SK-N-SH treated with all-trans-retinoic acid at 6 μM for 48 hours (cell line): ENCODE measurements around the gene FAT1.

Source experiments
- ARNTL ChIP-seq: fragments of 450-650 bp; formaldehyde crosslinking; IDR thresholded peaks from 2 replicates; pipeline ENCODE4 v1.5.0; 2020; ENCODE audit warnings: low read depth, mild to moderate bottlenecking, moderate library complexity, borderline replicate concordance
- ESRRG ChIP-seq: fragments of 250-450 bp; sonication (Bioruptor Pico); IDR thresholded peaks from 2 replicates; pipeline ENCODE4 v1.6.1; 2021; ENCODE audit warnings: mild to moderate bottlenecking
- GLIS3 ChIP-seq: fragments of 250-450 bp; sonication (Bioruptor Pico); IDR thresholded peaks from 2 replicates; pipeline ENCODE4 v1.5.0; 2020; ENCODE audit warnings: mild to moderate bottlenecking, moderate library complexity
- PPARA ChIP-seq: fragments of 250-450 bp; sonication (Bioruptor Pico); IDR thresholded peaks from 2 replicates; pipeline ENCODE4 v1.5.0; 2020; ENCODE audit warnings: mild to moderate bottlenecking, borderline replicate concordance
- ZC3H10 ChIP-seq: fragments of 250-450 bp; sonication (Bioruptor Pico); IDR thresholded peaks from 2 replicates; pipeline ENCODE4 v1.5.1; 2021; ENCODE audit warnings: mild to moderate bottlenecking, moderate library complexity
- ZFP3 ChIP-seq: fragments of 250-450 bp; sonication (Bioruptor Pico); IDR thresholded peaks from 2 replicates; pipeline ENCODE4 v1.5.0; 2020; ENCODE audit warnings: mild to moderate bottlenecking, moderate library complexity
- ZFP30 ChIP-seq: fragments of 450-650 bp; formaldehyde crosslinking; IDR thresholded peaks from 2 replicates; pipeline ENCODE4 v1.5.0; 2022; ENCODE audit warnings: mild to moderate bottlenecking, moderate library complexity
- ZNF70 ChIP-seq: fragments of 450-650 bp; formaldehyde crosslinking; IDR thresholded peaks from 2 replicates; pipeline ENCODE4 v1.5.0; 2020; ENCODE audit warnings: mild to moderate bottlenecking, moderate library complexity
- ZNF8 ChIP-seq: fragments of 450-650 bp; formaldehyde crosslinking; IDR thresholded peaks from 2 replicates; pipeline ENCODE4 v1.5.0; 2020; ENCODE audit warnings: mild to moderate bottlenecking, moderate library complexity
- TF ChIP-seq, protein P1 (sequence below): fragments of 250-450 bp; sonication (Bioruptor Pico); IDR thresholded peaks from 2 replicates; pipeline ENCODE4 v1.8.0; 2020; ENCODE audit warnings: mild to moderate bottlenecking, moderate library complexity, borderline replicate concordance
- TF ChIP-seq, protein P2 (sequence below): fragments of 250-450 bp; sonication (Bioruptor Pico); IDR thresholded peaks from 2 replicates; pipeline ENCODE4 v1.5.1; 2021; ENCODE audit warnings: mild to moderate bottlenecking, moderate library complexity
- TF ChIP-seq, protein P3 (sequence below): fragments of 250-450 bp; sonication (Bioruptor Pico); IDR thresholded peaks from 2 replicates; pipeline ENCODE4 v1.8.0; 2021; ENCODE audit warnings: low read depth, mild to moderate bottlenecking, moderate library complexity, borderline replicate concordance
- TF ChIP-seq, protein P4 (sequence below): fragments of 250-450 bp; sonication (Bioruptor Pico); IDR thresholded peaks from 2 replicates; pipeline ENCODE4 v1.5.1; 2020; ENCODE audit warnings: low read depth, mild to moderate bottlenecking, moderate library complexity

DNA sequence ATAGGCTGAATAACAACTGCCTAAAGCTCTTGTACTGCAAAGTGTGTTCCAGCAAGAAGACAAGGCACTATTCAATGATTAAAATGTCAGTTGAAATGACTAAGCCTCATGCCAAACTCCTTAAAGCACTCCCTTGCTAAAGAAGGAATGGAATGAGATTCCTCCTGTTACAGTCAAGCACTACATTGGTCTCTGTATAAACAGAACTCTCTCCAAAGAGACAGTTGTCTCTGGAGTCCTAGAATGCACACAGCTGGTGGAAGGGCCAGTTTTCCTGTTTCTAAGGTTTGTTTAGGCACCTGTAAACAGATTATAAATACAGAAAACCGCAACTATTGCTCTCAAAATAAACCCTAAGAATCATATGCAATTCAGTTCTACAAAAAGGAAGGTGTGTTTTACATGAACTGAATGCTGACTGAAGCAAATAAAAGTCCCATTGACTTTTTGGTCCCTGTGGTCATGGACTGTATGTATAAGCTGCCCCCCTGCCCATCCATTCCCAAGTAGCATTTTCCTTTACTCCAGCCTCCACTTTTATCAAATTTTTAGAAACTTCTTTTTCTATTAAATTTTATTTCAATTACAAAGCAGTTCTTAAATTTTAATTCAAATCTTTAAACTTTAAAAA lies 47.0 kb downstream of the FAT1 start:
- TF ChIP-seq PPARA (CRISPR knock-in tag): no peak
- TF ChIP-seq, protein P1, sequence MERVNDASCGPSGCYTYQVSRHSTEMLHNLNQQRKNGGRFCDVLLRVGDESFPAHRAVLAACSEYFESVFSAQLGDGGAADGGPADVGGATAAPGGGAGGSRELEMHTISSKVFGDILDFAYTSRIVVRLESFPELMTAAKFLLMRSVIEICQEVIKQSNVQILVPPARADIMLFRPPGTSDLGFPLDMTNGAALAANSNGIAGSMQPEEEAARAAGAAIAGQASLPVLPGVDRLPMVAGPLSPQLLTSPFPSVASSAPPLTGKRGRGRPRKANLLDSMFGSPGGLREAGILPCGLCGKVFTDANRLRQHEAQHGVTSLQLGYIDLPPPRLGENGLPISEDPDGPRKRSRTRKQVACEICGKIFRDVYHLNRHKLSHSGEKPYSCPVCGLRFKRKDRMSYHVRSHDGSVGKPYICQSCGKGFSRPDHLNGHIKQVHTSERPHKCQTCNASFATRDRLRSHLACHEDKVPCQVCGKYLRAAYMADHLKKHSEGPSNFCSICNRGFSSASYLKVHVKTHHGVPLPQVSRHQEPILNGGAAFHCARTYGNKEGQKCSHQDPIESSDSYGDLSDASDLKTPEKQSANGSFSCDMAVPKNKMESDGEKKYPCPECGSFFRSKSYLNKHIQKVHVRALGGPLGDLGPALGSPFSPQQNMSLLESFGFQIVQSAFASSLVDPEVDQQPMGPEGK (CRISPR knock-in tag): no peak
- TF ChIP-seq, protein P2, sequence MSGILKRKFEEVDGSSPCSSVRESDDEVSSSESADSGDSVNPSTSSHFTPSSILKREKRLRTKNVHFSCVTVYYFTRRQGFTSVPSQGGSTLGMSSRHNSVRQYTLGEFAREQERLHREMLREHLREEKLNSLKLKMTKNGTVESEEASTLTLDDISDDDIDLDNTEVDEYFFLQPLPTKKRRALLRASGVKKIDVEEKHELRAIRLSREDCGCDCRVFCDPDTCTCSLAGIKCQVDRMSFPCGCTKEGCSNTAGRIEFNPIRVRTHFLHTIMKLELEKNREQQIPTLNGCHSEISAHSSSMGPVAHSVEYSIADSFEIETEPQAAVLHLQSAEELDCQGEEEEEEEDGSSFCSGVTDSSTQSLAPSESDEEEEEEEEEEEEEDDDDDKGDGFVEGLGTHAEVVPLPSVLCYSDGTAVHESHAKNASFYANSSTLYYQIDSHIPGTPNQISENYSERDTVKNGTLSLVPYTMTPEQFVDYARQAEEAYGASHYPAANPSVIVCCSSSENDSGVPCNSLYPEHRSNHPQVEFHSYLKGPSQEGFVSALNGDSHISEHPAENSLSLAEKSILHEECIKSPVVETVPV: no peak
- TF ChIP-seq ZC3H10 (CRISPR knock-in tag): no peak
- no peak for TF ChIP-seq ZNF70 (CRISPR knock-in tag)
- TF ChIP-seq ZFP3 (CRISPR knock-in tag): no peak
- TF ChIP-seq ZNF8: no peak
- TF ChIP-seq ZFP30 (CRISPR knock-in tag): no peak
- TF ChIP-seq ARNTL: no peak
- TF ChIP-seq, protein P3, sequence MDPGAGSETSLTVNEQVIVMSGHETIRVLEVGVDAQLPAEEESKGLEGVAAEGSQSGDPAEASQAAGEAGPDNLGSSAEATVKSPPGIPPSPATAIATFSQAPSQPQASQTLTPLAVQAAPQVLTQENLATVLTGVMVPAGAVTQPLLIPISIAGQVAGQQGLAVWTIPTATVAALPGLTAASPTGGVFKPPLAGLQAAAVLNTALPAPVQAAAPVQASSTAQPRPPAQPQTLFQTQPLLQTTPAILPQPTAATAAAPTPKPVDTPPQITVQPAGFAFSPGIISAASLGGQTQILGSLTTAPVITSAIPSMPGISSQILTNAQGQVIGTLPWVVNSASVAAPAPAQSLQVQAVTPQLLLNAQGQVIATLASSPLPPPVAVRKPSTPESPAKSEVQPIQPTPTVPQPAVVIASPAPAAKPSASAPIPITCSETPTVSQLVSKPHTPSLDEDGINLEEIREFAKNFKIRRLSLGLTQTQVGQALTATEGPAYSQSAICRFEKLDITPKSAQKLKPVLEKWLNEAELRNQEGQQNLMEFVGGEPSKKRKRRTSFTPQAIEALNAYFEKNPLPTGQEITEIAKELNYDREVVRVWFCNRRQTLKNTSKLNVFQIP: no peak
- no peak for TF ChIP-seq ESRRG (CRISPR knock-in tag)
- TF ChIP-seq, protein P4, sequence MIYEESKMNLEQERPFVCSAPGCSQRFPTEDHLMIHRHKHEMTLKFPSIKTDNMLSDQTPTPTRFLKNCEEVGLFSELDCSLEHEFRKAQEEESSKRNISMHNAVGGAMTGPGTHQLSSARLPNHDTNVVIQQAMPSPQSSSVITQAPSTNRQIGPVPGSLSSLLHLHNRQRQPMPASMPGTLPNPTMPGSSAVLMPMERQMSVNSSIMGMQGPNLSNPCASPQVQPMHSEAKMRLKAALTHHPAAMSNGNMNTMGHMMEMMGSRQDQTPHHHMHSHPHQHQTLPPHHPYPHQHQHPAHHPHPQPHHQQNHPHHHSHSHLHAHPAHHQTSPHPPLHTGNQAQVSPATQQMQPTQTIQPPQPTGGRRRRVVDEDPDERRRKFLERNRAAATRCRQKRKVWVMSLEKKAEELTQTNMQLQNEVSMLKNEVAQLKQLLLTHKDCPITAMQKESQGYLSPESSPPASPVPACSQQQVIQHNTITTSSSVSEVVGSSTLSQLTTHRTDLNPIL: no peak
- no peak for TF ChIP-seq GLIS3
